GM12874 (cell line): ENCODE results near the gene TMEM163.
A peak's percentile ranks its signal among the peaks of the same experiment; 100 is the strongest.

Experiments
- TF ChIP-seq, protein P1 (sequence below): IDR thresholded peaks from 2 replicates; pipeline ENCODE4 v1.5.1; 2011; ENCODE audit warnings: low read depth, mild to moderate bottlenecking, control low read depth, low read length, moderate library complexity; ENCODE audit not compliant: insufficient read depth

The TMEM163 gene

DNA sequence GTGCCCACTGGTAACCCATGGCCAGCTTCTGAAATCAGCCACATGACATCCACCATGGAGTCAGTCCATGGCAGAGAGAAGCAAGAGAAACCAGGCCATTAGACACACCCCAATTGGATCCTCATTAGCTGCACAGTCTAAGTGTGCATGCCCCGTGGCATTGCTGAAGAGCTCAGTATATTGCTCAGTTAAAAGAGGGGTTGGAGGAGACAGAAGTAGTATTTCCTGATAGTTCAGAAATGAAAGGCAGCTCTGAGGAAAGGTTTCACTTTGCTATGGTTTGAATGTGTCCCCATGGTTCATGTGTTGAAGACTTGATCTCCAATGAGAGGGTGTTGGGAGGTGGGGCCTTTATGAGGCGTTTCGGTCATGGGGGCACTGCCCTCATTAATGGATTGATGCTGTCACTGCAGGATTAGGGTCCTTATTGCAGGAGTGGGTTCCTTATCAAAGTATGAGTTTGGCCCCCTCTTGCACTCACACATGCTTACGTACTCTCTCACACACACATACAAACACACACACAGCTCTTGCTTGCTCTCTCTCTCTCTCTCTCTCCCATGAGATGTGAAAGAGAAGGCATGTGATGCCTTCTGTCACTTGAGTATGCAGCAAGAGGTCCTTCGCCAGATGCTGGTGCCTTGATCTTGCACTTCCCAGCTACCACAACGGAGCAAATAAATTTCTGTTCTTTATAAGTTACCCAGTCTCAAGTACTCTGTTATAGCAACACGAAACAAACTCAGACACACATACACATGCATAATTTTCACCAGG lies 58.0 kb downstream of the TMEM163 start:
- TF ChIP-seq, protein P1, sequence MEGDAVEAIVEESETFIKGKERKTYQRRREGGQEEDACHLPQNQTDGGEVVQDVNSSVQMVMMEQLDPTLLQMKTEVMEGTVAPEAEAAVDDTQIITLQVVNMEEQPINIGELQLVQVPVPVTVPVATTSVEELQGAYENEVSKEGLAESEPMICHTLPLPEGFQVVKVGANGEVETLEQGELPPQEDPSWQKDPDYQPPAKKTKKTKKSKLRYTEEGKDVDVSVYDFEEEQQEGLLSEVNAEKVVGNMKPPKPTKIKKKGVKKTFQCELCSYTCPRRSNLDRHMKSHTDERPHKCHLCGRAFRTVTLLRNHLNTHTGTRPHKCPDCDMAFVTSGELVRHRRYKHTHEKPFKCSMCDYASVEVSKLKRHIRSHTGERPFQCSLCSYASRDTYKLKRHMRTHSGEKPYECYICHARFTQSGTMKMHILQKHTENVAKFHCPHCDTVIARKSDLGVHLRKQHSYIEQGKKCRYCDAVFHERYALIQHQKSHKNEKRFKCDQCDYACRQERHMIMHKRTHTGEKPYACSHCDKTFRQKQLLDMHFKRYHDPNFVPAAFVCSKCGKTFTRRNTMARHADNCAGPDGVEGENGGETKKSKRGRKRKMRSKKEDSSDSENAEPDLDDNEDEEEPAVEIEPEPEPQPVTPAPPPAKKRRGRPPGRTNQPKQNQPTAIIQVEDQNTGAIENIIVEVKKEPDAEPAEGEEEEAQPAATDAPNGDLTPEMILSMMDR, result no peak

DNA sequence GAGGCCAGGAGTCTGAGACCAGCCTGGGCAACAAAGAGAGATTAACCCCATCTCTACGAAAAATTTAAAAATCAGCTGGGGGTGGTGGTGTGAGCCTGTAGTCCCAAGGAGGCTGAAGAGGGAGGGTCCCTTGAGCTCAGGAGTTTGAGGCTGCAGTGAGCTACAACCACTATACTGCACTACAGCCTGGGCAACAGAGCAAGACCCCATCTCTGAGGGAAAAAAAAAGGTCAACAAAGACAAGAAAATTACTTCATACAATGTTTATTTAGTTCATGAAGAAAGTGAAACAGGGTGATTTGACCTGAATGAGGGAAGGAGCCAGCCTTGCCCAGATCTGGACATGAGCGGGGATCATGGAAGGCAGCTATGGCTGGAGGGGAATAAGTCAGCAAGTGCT lies 59.1 kb downstream of the TMEM163 start:
- TF ChIP-seq, protein P1, result no peak

DNA sequence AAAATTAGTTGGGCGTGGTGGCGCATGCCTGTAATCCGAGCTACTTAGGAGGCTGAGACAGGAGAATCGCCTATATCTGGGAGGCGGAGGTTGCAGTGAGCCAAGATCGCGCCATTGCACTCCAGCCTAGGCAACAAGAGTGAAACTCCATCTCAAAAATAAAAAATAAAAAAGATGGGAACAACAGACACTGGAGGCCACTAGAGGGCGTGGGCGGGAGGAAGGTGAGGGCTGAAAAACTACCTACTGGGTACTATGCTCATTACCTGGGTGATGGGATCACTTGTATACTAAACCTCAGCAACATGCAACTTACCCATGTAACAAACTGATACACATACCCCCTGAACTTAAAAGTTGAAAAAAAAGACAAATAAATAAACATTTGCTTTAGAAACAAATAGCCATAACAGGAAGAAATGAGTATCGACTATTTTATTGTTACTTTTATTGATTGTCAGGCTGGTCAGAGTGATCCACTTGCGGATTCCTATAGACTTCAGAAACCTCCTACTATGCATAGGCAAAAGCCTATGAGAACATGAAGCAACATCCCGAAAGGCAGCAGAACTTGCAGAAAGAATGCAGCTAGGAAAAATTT lies 61.0 kb downstream of the TMEM163 start:
- TF ChIP-seq, protein P1, result peak; percentile 42; the same call in 1 of the 2 replicates

DNA sequence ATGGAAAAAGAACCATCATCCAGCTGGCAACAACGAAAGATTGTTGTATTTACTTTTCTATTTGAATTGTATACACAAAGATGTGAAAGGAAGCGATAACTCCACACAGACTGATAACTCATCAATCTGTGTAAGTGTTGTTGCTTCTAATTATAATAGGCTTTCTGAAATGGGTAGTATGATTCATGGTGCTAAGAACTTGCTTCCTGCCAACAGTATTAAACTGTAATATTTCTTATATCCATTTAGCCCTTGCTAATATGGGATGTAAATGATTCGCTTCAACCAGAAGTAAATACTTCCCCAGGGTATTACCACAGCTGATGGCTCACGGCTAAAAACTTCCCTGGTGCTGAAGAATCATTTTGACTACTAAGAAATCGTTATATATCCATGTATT lies 70.2 kb downstream of the TMEM163 start:
- TF ChIP-seq, protein P1, result no peak

DNA sequence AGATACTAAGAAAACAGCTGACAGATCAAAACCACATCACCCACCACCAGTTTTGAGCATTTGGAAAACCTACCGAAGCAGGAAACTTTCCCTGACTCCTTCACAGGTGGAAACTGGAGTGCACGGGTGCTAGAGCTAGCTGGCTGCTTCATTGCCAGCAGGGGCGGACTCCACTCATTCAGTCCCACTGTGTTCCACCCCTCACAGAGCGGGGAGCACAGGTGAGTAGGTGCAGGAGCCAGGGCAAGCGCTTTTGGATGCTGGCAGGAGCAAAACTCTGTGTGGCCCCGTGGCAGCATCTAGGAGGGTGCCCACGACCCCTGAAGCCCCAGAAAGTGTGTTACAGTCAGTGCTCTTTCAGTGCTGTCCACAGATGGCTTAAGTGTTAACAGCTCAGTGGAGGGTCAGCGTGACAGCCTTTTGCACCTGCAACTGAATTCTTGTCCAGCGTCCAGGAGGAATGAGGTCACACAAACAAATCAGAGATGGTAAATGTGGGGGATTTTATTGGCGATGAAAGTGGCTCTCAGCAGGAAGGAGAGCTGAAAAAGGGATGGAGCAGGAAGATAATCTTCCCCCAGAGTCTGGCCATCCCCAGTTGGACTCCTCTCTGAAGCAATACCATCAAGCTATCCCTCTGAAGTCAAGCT lies 71.1 kb downstream of the TMEM163 start:
- TF ChIP-seq, protein P1, result no peak

DNA sequence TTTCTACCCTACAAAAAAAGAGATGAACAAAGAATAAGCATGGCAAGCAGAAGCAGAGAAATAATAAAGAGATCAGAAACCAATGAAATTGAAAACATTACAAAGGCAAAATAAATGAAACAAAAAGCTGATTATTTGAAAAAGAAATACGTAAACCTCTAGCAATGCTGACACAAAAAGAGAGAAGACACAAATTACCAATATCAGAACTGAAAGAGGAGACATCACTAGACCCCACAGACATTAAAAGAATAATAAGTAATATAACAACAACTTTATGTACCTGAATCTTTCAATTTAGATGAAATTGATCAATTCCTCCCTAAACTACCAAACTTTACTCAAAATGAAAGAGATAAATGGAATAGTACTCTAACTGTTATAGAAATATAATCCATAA lies 75.9 kb downstream of the TMEM163 start:
- TF ChIP-seq, protein P1, result no peak

DNA sequence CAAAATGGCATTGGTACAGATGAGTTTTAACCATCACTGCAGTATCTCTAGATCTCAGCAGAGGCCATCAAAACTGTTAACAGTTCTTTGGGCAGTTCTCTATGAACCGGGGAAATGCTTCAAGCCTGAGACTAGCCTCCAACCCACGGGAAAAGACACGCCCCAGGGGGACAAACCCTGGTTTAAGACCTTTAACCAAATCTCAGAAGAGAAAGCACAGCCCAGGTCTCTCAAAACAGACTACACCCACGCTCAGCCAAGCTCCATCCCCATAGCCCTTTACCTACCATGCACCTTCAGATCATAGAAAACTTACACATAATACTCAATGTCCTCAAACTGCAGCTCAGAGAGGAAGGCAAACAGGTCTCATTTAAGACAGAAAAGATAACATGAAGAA lies 78.3 kb downstream of the TMEM163 start:
- TF ChIP-seq, protein P1, result no peak
